Astrocyte (in vitro differentiated cells and primary cell): ENCODE results near the gene NPLOC4.

Experiments used
- EZH2 ChIP-seq: IDR thresholded peaks from 2 replicates; pipeline ENCODE4 v1.6.1; 2012; ENCODE audit warnings: mild to moderate bottlenecking, low read length, inconsistent platforms; ENCODE audit not compliant: insufficient read depth
- TF ChIP-seq, protein P1 (sequence below): IDR thresholded peaks from 2 replicates; pipeline ENCODE4 v1.5.1; 2011; ENCODE audit warnings: low read depth, mild to moderate bottlenecking, inconsistent platforms, low read length, moderate library complexity; ENCODE audit not compliant: insufficient read depth

DNA sequence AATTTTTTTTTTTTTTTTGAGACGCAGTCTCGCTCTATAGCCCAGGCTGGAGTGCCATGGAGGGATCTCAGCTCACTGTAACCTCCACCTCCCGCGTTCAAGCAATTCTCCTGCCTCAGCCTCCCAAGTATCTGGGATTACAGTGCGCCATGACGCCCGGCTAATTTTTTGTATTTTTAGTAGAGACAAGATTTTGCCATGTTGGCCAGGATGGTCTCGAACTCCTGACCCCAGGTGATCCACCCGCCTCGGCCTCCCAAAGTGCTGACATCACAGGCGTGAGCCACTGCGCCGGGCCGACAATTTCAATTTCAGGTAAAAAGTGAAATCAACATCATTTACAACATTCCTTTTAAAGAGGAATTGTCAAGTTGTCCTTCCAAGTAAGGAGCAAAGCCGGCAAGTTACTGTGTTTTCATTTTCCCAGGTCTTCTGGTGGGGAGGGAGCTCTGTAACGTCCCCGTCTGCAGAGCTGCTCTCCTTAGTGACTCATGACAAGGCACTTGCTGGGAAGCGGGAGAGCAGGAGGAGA is 873 bp downstream of the NPLOC4 start:
- TF ChIP-seq, protein P1, sequence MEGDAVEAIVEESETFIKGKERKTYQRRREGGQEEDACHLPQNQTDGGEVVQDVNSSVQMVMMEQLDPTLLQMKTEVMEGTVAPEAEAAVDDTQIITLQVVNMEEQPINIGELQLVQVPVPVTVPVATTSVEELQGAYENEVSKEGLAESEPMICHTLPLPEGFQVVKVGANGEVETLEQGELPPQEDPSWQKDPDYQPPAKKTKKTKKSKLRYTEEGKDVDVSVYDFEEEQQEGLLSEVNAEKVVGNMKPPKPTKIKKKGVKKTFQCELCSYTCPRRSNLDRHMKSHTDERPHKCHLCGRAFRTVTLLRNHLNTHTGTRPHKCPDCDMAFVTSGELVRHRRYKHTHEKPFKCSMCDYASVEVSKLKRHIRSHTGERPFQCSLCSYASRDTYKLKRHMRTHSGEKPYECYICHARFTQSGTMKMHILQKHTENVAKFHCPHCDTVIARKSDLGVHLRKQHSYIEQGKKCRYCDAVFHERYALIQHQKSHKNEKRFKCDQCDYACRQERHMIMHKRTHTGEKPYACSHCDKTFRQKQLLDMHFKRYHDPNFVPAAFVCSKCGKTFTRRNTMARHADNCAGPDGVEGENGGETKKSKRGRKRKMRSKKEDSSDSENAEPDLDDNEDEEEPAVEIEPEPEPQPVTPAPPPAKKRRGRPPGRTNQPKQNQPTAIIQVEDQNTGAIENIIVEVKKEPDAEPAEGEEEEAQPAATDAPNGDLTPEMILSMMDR, result no peak
- no peak for TF ChIP-seq EZH2
